Measurements from ENCODE around the gene NRDC. TPM values are rescaled to one million over a fixed set of nuclear protein-coding genes. Genes with fewer than 3 reads are reported as not detected.

Gene NRDC
- total and polyA plus RNA-seq, 9 of the 15 experiments (the other 6 are each of a cell fraction or from before 2014, with no cell fraction given) = 102 to 371 (median 201) TPM

- TF ChIP-seq PTRF (tag; IDR thresholded peaks at IDR 0.05) = no peak
- peak; percentile 39; the same call in 1 of the 2 replicates for TF ChIP-seq TAL1 (IDR thresholded peaks at IDR 0.05)
- no peak for TF ChIP-seq BRF1 (IDR thresholded peaks at IDR 0.05; ENCODE audit: borderline replicate concordance, extremely low read depth, insufficient read length)
- no peak for TF ChIP-seq SUPT5H (IDR thresholded peaks at IDR 0.05)
- TF ChIP-seq TCF3 (CRISPR knock-in tag; IDR thresholded peaks at IDR 0.05) = peak; percentile 34; the same call in 1 of the 2 replicates
- no peak for TF ChIP-seq CBFA2T2 (conservative IDR thresholded peaks at IDR 0.05)
- no peak for TF ChIP-seq SMAD3 (CRISPR knock-in tag; conservative IDR thresholded peaks at IDR 0.05)
- TF ChIP-seq BRD9 (IDR thresholded peaks at IDR 0.05; ENCODE audit: low read depth, partially characterized antibody) = peak; percentile 31
- TF ChIP-seq, protein P1, sequence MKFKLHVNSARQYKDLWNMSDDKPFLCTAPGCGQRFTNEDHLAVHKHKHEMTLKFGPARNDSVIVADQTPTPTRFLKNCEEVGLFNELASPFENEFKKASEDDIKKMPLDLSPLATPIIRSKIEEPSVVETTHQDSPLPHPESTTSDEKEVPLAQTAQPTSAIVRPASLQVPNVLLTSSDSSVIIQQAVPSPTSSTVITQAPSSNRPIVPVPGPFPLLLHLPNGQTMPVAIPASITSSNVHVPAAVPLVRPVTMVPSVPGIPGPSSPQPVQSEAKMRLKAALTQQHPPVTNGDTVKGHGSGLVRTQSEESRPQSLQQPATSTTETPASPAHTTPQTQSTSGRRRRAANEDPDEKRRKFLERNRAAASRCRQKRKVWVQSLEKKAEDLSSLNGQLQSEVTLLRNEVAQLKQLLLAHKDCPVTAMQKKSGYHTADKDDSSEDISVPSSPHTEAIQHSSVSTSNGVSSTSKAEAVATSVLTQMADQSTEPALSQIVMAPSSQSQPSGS (CRISPR knock-in tag; IDR thresholded peaks at IDR 0.05) = no peak
- no peak for TF ChIP-seq SMARCA5 (IDR thresholded peaks at IDR 0.05)
- TF ChIP-seq GATAD2A (IDR thresholded peaks at IDR 0.05) = no peak
- peak; percentile 44; the same call in 1 of the 2 replicates for TF ChIP-seq DPF2 (IDR thresholded peaks at IDR 0.05)
- 0 out of 2 replicates have a peak, but pooled peaks have one; percentile 30 for TF ChIP-seq NFATC3 (IDR thresholded peaks at IDR 0.05)
- peak; percentile 15; the same call in 1 of the 2 replicates for TF ChIP-seq ZEB2 (IDR thresholded peaks at IDR 0.05)
- no peak for TF ChIP-seq HMGN3 (IDR thresholded peaks at IDR 0.05; ENCODE audit: borderline replicate concordance, extremely low read depth, insufficient read length, low read depth, low read length)
- TF ChIP-seq MCM2 (IDR thresholded peaks at IDR 0.05; ENCODE audit: low read depth) = no peak
- no peak for TF ChIP-seq POLR3G (IDR thresholded peaks at IDR 0.05; ENCODE audit: extremely low read depth, insufficient read length, insufficient replicate concordance)
- peak; percentile 60 for TF ChIP-seq CBFA2T3 (IDR thresholded peaks at IDR 0.05)
- TF ChIP-seq STAT5B (CRISPR knock-in tag; IDR thresholded peaks at IDR 0.05) = no peak
- TF ChIP-seq RCOR1 (IDR thresholded peaks at IDR 0.05; ENCODE audit: borderline replicate concordance in 1 of 2, low read depth in 2 of 2, low read length in 2 of 2) = no peak
- TF ChIP-seq ZFP91 (CRISPR knock-in tag; IDR thresholded peaks at IDR 0.05) = no peak
- no peak for TF ChIP-seq ZNF316 (IDR thresholded peaks at IDR 0.05)
- TF ChIP-seq BRCA1 (IDR thresholded peaks at IDR 0.05) = no peak
- TF ChIP-seq BRCA1 (CRISPR knock-in tag; IDR thresholded peaks at IDR 0.05) = no peak
- TF ChIP-seq ARID3A (IDR thresholded peaks at IDR 0.05; ENCODE audit: borderline replicate concordance, low read depth, low read length) = 0 out of 2 replicates have a peak, but pooled peaks have one; percentile 7
- TF ChIP-seq NCOA4 (IDR thresholded peaks at IDR 0.05; ENCODE audit: partially characterized antibody) = no peak
- TF ChIP-seq TEAD4 (IDR thresholded peaks at IDR 0.05; ENCODE audit: low read length) = no peak
- TF ChIP-seq TEAD4 (CRISPR knock-in tag; IDR thresholded peaks at IDR 0.05; ENCODE audit: borderline replicate concordance) = no peak
- TF ChIP-seq ZNF174 (CRISPR knock-in tag; IDR thresholded peaks at IDR 0.05) = no peak
These were observed 10.9 kb downstream of the NRDC start (continued) for GRCh38 chr1:51867479-51868232.
